GM06990 (cell line): Measurements from ENCODE around the gene GNRHR.
"Not testable (repeated sequence)": the region's sequence is repeated elsewhere in the genome, so short reads cannot be mapped to it uniquely, and the experiment has no call there.

ENCODE experiments used
- DNase-seq: peaks from one replicate; pipeline ENCODE4 v3.0.0-alpha.2; 2011; ENCODE audit not compliant: insufficient read length; ENCODE audit errors: extremely low read depth
- H3K27me3 ChIP-seq: replicated peaks from 2 replicates; pipeline ENCODE4 v1.6.0; 2011; ENCODE audit warnings: low read length; ENCODE audit not compliant: control insufficient read depth, insufficient read depth
- H3K36me3 ChIP-seq: 2 replicates; pipeline ENCODE4 v1.5.1; 2011; ENCODE audit warnings: low read length; ENCODE audit not compliant: control insufficient read depth, insufficient read depth
- H3K4me3 ChIP-seq: replicated peaks from 2 replicates; pipeline ENCODE4 v1.5.1; 2011; ENCODE audit warnings: low read depth, mild to moderate bottlenecking, control low read depth, low read length
- TF ChIP-seq, protein P1 (sequence below): IDR thresholded peaks from 2 replicates; pipeline ENCODE4 v1.5.1; 2011; ENCODE audit warnings: low read length, control low read depth, mild to moderate bottlenecking, inconsistent platforms; ENCODE audit not compliant: insufficient read depth, poor library complexity, severe bottlenecking

The GNRHR gene

GRCh38 chr4:67776746-67777145 lies 22.6 kb upstream of the GNRHR start:
- TF ChIP-seq, protein P1, sequence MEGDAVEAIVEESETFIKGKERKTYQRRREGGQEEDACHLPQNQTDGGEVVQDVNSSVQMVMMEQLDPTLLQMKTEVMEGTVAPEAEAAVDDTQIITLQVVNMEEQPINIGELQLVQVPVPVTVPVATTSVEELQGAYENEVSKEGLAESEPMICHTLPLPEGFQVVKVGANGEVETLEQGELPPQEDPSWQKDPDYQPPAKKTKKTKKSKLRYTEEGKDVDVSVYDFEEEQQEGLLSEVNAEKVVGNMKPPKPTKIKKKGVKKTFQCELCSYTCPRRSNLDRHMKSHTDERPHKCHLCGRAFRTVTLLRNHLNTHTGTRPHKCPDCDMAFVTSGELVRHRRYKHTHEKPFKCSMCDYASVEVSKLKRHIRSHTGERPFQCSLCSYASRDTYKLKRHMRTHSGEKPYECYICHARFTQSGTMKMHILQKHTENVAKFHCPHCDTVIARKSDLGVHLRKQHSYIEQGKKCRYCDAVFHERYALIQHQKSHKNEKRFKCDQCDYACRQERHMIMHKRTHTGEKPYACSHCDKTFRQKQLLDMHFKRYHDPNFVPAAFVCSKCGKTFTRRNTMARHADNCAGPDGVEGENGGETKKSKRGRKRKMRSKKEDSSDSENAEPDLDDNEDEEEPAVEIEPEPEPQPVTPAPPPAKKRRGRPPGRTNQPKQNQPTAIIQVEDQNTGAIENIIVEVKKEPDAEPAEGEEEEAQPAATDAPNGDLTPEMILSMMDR = no peak
- H3K4me3 ChIP-seq = no peak overlapping the region
- H3K27me3 ChIP-seq = no peaks in the 10 kb centered on the region
- no peaks in the 10 kb centered on the region for H3K36me3 ChIP-seq
- no peak for DNase-seq

- Histone ChIP-seq H3K36me3 (no peaks in the 10 kb centered on the region), H3K27me3 (no peaks in the 10 kb centered on the region), H3K4me3 (no peak overlapping the region)
- TF ChIP-seq, protein P1 = no peak
- DNase-seq = no peak
These were observed 16.2 kb upstream of the GNRHR start for GRCh38 chr4:67770422-67770821.

- Histone ChIP-seq H3K36me3 (no peaks in the 10 kb centered on the region), H3K27me3 (no peaks in the 10 kb centered on the region), H3K4me3 (no peak overlapping the region)
- TF ChIP-seq, protein P1 = no peak
- no peak for DNase-seq
These were observed 11.7 kb upstream of the GNRHR start for GRCh38 chr4:67765928-67766327.

DNA sequence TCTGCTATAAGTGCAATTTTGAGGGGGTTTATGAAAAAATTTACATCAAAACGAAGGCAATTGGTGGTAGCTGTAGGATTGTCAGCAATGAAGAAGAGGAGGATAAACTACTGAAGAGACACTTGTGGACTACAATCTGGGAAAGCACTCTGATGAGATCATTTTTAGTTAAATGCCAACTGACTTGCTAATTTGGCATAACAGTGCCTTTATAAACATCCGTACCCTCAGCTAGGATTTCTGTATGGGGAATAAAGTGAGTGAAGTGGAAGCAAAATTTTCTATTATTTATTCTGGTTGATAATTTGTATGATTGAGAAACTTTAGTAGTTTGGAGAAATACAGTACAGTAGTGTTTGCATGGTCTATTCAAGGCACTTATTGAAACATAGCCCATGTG lies 11.2 kb upstream of the GNRHR start:
- DNase-seq = no peak
- Histone ChIP-seq H3K4me3 (no peak overlapping the region), H3K27me3 (no peaks in the 10 kb centered on the region), H3K36me3 (no peaks in the 10 kb centered on the region)
- TF ChIP-seq, protein P1 = no peak

- Histone ChIP-seq H3K4me3 (no peak overlapping the region), H3K36me3 (no peaks in the 10 kb centered on the region), H3K27me3 (no peaks in the 10 kb centered on the region)
- DNase-seq = no peak
- TF ChIP-seq, protein P1 = no peak
These were observed 10.0 kb upstream of the GNRHR start for GRCh38 chr4:67764183-67764582.

DNA sequence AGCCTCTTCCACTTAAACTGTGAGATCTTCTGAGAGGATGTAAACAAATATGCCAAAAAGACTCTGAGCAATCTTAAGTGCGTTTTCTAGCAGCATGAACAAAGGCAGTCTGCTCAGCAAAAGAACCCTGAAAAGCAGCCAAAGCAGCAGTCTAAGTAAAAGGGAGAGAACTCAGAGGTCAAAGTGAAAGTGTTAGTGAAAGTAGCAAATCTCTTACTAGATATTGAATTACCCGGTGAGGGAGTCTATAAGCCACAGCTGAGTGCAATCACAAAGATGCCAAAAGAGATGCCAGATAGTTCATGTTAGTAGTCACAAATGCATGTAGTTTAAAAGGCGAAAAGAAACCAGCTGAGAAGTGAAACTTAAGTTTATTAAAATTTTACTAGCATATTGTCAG lies 7.9 kb upstream of the GNRHR start:
- TF ChIP-seq, protein P1 = no peak
- peak; percentile 6 for DNase-seq
- Histone ChIP-seq H3K36me3 (no peaks in the 10 kb centered on the region), H3K4me3 (no peak overlapping the region), H3K27me3 (no peaks in the 10 kb centered on the region)

DNA sequence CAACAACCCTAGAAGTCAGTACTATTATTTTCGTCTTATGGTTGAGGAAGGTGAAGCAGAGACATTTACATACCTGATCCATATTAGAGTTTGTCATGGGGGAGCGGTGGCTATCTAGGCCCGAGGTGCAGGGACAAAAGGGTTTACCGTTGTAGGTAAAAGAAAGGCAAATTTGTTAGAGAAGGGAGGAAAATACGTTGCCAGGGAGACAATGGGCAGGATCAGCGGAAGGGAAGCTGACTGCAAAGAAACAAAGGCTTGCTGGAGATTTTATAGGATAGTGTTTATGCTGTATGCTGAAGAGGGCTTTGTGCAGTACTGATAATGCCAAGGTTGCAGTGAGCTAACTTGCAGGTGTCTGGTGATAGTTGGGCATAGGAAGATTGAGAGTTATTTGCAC lies 2.8 kb upstream of the GNRHR start:
- not testable (repeated sequence) for H3K36me3 ChIP-seq, H3K27me3 ChIP-seq, H3K4me3 ChIP-seq, DNase-seq
